COLO668 (cell line): ENCODE results near the gene KLRC1.
"Not testable (repeated sequence)": the region's sequence is repeated elsewhere in the genome, so short reads cannot be mapped to it uniquely, and the experiment has no call there.

ENCODE experiments used
- DNase-seq: peaks from one replicate; lab custom pipeline; 2025; ENCODE audit not compliant: unreplicated experiment; lab: John Stamatoyannopoulos, UW

KLRC1 gene

DNA sequence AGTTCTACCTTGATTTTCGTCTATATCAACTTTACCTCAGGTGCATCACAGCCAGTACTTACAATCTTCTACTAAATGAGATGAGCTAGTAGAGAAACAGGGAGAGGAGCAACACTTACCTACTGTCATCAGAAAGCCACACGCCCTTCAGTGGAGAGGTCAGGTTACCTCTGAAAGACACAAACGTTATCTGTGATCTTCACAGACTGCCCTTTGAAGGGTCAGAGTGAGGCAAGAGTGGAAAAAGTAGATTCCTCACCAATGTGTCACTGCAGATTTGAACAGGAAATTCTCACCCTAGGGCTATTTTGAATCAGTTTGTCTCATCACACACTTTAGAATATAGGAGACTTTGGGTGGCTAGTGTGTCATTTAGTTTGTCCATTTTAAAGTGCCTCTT is 31.0 kb downstream of the KLRC1 start:
- not testable (repeated sequence) for DNase-seq

DNA sequence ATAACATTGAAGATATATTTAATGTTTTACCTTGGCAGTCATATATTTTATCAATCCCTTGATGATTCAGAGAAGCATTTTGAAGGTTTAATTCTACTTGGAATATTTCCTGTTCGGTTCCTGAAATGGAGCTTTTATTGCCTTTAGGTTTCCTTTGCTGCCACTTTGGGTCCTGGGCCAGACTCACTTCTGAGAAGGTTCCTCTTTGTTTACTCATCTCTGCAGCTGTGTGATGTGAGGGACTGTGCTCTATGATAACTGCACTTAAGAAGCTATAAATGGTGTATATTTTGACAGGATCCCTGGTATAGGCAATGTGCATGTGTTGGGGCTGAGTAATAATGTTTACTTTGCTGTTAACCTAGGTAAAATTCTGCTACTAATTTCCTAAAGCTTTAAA is 32.8 kb downstream of the KLRC1 start, which contains the start of gene KLRC3:
TSS of gene KLRC3 (minus strand) at position 262 of the 400 bp plus-strand sequence. CDS start at position 217, 45 bp downstream.
- not testable (repeated sequence) for DNase-seq

DNA sequence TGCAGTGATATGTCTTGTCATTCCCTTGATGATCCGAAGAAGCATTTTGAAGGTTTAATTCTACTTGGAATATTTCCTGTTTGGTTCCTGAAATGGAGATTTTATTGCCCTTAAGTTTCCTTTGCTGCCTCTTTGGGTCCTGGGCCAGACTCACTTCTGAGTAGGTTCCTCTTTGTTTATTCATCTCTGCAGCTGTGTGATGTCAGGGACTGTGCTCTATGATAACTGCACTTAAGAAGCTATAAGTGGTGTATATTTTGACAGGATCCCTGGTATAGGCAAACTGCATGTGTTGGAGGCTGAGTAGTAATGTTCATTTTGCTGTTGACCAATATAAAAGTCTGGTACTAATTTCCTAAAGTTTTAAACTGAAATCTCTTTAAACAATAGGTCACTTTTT is 43.8 kb downstream of the KLRC1 start, which contains the start of gene KLRC4:
TSS of gene KLRC4 (minus strand) at position 366 of the 400 bp plus-strand sequence. CDS start at position 184, 182 bp downstream.
- DNase-seq: peak; percentile 4

DNA sequence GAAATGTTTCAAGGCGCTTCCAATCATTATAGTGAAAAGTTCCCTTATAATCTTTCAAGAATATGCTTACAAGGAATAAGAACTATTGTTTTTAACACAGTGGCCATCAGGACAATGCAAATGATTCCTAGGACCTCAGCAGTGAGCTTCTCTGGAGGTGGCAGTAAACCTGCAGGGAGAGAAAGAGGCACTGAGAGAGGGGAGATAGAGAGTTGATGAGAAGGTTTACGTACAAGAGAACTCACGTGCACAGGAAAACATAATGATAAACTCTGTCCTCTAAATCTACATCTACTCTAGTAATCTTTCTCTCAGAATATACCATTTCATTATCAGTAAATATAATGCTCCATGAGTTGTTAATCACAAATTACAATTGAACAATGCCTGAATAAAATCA is 44.3 kb downstream of the KLRC1 start:
- DNase-seq: no peak

DNA sequence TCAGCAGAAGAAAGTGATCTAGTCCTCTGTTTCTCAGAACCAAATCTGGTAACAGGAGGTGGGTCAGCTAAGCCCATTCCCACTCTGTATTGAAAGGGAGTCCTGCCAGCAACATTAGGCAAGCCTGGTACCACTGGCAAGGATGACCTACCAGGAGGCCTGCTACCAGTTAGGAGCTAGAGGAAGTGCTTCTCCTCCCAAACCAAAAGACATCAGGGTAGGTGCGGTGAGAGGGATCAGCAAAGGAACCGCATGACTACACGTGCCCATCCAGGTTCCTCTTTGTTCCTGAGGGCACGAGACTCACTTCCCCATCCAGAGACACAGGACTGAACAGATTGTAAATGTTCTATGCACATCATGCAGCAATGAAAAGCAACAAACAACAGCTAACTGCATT is 46.5 kb downstream of the KLRC1 start:
- DNase-seq: no peak

DNA sequence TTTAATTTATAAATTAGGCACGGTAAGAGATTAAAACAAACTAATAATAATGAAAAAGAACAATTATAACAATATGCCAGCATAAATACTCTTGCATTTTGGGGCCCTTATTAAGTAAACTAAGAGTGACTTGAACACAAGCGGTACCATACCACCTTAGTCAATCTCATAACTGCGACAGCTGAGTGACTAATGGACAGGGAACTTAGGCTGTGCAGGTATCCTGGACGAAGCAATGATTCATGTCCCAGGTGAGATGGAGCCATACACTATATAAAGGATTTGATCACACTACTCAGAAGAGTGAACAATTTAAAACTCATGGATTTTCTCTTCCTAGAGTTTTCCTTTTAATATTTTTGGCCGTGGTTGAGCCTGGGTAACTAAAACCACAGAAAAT is 47.9 kb downstream of the KLRC1 start:
- DNase-seq: no peak

DNA sequence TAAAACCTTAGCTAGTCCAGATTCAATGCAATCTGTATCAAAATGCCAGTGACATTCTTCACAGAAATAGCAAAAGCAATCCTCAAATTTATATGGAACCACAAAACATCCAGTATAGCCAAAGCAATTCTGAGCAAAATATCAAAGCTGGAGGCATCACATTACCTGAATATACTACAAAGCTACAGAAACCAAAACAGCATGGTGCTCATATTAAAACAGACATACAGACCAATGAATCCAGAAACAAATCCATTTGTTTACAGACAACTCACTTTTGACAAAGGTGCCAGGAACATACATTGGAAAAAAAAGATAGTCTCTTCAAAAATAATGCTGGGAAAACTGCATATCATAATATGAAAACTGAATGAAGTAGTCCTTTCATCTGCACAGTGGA is 48.4 kb downstream of the KLRC1 start:
- DNase-seq: no peak

DNA sequence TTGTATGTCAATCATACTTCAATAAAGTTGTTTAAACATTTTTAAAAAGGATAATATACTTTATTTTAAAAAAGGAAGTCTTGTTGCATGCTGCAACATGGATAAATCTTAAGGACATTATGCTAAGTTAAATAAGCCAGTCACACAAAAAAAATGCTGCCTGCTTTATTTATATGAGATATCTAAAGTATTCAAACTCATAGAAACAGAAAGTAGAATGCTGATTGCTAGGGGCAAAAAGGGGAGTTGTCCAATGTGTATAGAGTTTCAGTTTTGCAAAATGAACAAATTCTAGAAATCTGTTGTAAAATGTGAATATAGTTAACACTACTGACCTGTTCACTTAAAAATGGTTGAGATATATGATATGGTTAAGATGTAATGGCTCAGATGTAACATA is 52.3 kb downstream of the KLRC1 start:
- DNase-seq: no peak

DNA sequence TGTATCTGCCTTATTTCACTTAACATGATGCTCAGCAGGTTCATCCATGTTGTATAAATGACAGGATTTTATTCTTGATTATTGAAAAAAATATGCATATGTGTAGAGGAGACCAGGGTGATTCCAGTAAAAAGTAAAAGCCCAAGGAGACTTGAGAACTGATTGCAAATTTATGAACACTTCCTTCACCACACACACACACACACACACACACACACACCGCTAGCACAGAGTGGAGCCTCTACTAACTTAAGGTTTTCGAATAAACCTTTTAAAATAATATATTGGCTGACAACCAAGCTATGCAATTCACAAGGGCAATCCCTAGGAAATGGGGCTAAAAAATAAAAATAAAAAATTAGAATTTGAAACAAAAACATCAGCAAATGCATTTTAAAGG is 55.0 kb downstream of the KLRC1 start:
- no peak for DNase-seq

DNA sequence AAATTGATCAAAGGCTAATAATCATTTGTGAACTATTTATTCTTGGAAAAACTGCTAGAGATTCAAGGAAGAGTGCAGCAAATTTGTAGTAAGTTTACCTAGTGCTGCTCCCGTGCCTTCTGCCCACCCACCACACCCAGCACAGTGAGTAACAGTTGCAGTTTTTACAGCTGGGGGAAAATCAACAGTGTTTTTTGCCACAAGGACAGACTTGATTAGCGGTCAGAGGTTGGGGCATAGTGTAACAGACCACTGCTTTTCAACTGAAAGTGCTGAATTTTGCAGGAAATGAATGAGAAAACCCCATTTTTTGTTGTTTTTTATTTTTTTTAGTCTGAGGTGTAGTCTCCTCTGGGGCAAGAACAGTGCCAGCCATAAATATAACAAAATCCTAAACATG is 55.9 kb downstream of the KLRC1 start:
- DNase-seq: peak; percentile 2

DNA sequence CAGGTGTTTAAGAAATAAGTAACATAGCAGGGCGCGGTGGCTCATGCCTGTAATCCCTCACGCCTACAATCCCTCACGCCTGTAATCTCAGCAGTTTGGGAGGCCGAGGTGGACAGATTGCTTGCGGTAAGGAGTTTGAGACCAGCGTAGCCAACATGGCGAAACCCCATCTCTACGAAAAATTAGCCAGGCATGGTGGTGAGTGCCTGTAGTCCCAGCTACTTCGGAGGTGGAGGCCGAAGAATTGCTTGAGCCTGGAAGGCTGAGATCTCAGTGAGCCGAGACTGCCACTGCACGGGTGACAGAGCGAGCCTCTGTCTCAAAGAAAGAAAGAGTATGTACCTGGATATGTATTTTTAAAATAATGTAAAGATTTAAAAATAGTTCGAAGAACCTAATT is 57.0 kb downstream of the KLRC1 start:
- peak; percentile 29 for DNase-seq
